H1 (cell line): ENCODE measurements around the gene PHTF2.

Experiments used
- BRCA1 ChIP-seq: IDR thresholded peaks from 2 replicates; pipeline ENCODE4 v1.6.1; 2012; ENCODE audit warnings: low read depth, low read length, improper control_type of control experiment
- CEBPB ChIP-seq: IDR thresholded peaks from 2 replicates; pipeline ENCODE4 v1.6.1; 2012; ENCODE audit warnings: low read depth, low read length
- EGR1 ChIP-seq: IDR thresholded peaks from 2 replicates; pipeline ENCODE4 v1.6.1; 2011; ENCODE audit warnings: low read depth, low read length, borderline replicate concordance
- EZH2 ChIP-seq: fragments of 200-600 bp; sonication (generic); IDR thresholded peaks from 2 replicates; pipeline ENCODE4 v1.7.1; 2012; ENCODE audit warnings: low read depth, mild to moderate bottlenecking, moderate library complexity, low read length, inconsistent platforms; ENCODE audit not compliant: severe bottlenecking
- GABPA ChIP-seq: IDR thresholded peaks from 2 replicates; pipeline ENCODE4 v1.6.1; 2011; ENCODE audit warnings: mild to moderate bottlenecking, low read length, moderate library complexity, borderline replicate concordance; ENCODE audit not compliant: insufficient read depth
- HDAC2 ChIP-seq, 2 experiments: fragments of 300-600 bp in 1 of 2; sonication (generic) in 1 of 2; IDR thresholded peaks; 2 replicates each; pipeline ENCODE4 v1.6.1; 2011 to 2012; ENCODE audit warnings: low read depth in 2 of 2, low read length in 2 of 2, mild to moderate bottlenecking in 2 of 2, moderate library complexity in 2 of 2, borderline replicate concordance in 1 of 2, inconsistent platforms in 1 of 2
- KDM1A ChIP-seq: fragments of 200-600, 300-600 bp; sonication (generic); IDR thresholded peaks from 2 replicates; pipeline ENCODE4 v1.7.1; 2016; ENCODE audit warnings: mild to moderate bottlenecking, low read length, borderline replicate concordance
- NANOG ChIP-seq: IDR thresholded peaks from 2 replicates; pipeline ENCODE4 v1.6.1; 2011; ENCODE audit warnings: low read length, low read depth, mild to moderate bottlenecking, inconsistent platforms; ENCODE audit not compliant: insufficient read depth, poor library complexity, severe bottlenecking
- POLR2A ChIP-seq, 2 experiments: IDR thresholded peaks; 1 replicate in 1 of 2; 2 replicates in 1 of 2; pipeline ENCODE4 v1.6.1; 2011; ENCODE audit warnings: low read depth in 2 of 2, low read length in 2 of 2, mild to moderate bottlenecking in 2 of 2; ENCODE audit errors: control extremely low read depth in 1 of 2
- POLR2AphosphoS5 ChIP-seq: IDR thresholded peaks from 2 replicates; pipeline ENCODE4 v1.6.1; 2011; ENCODE audit warnings: low read depth, low read length
- RFX5 ChIP-seq: IDR thresholded peaks from 2 replicates; pipeline ENCODE4 v1.6.1; 2011; ENCODE audit warnings: low read depth, low read length, improper control_type of control experiment, borderline replicate concordance
- TF ChIP-seq, protein P1 (sequence below), 3 experiments: IDR thresholded peaks; 1 replicate in 2 of 3; 2 replicates in 1 of 3; pipeline versions ENCODE4 v1.5.1 to v1.6.1; 2011; ENCODE audit warnings: low read length in 3 of 3, mild to moderate bottlenecking in 3 of 3, inconsistent platforms in 2 of 3, low read depth in 1 of 3, moderate library complexity in 1 of 3; ENCODE audit not compliant: insufficient read depth in 1 of 3; ENCODE audit errors: control extremely low read depth in 1 of 3

- TF ChIP-seq, protein P1, sequence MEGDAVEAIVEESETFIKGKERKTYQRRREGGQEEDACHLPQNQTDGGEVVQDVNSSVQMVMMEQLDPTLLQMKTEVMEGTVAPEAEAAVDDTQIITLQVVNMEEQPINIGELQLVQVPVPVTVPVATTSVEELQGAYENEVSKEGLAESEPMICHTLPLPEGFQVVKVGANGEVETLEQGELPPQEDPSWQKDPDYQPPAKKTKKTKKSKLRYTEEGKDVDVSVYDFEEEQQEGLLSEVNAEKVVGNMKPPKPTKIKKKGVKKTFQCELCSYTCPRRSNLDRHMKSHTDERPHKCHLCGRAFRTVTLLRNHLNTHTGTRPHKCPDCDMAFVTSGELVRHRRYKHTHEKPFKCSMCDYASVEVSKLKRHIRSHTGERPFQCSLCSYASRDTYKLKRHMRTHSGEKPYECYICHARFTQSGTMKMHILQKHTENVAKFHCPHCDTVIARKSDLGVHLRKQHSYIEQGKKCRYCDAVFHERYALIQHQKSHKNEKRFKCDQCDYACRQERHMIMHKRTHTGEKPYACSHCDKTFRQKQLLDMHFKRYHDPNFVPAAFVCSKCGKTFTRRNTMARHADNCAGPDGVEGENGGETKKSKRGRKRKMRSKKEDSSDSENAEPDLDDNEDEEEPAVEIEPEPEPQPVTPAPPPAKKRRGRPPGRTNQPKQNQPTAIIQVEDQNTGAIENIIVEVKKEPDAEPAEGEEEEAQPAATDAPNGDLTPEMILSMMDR (IDR thresholded peaks at IDR 0.05; ENCODE audit: control extremely low read depth in 1 of 3, insufficient read depth in 1 of 3, low read depth in 1 of 3, low read length in 3 of 3): no peak
- TF ChIP-seq RFX5: no peak
- TF ChIP-seq POLR2A (IDR thresholded peaks at IDR 0.05; ENCODE audit: control extremely low read depth in 1 of 2, low read depth in 2 of 2, low read length in 2 of 2): no peak
- TF ChIP-seq EZH2: no peak
- TF ChIP-seq POLR2AphosphoS5: no peak
- no peak for TF ChIP-seq CEBPB
- no peak for TF ChIP-seq HDAC2 (IDR thresholded peaks at IDR 0.05; ENCODE audit: borderline replicate concordance in 1 of 2, low read depth in 2 of 2, low read length in 2 of 2)
- no peak for TF ChIP-seq EGR1
- no peak for TF ChIP-seq KDM1A
- no peak for TF ChIP-seq NANOG
- no peak for TF ChIP-seq GABPA
- TF ChIP-seq BRCA1: no peak
Observed at GRCh38 chr7:77959080-77959479, 160.5 kb downstream of the PHTF2 start.
